Central memory CD8-positive, alpha-beta T cell (primary cell): ENCODE measurements around the gene RAB31.

Experiments used
- ATAC-seq: fragments of 150-1000 bp; cut with Tn5 transposase; replicated peaks from 2 replicates; pipeline ENCODE4 v1.10.0; 2022; ENCODE audit warnings: mild to moderate bottlenecking, moderate FRiP score, moderate number of reproducible peaks; ENCODE audit not compliant: poor library complexity, severe bottlenecking; ENCODE audit errors: extremely low read depth
- DNase-seq, 2 donors: peaks; one replicate each; pipeline ENCODE4 v3.0.0; 2021; ENCODE audit warnings: low spot score in 2 of 2
- H3K27ac Mint-ChIP-seq: one replicate; pipeline ENCODE4 v1.8.0; 2022; ENCODE audit warnings: low read depth, mild to moderate bottlenecking, moderate library complexity, mixed read lengths
- H3K27me3 Mint-ChIP-seq: one replicate; pipeline ENCODE4 v1.8.0; 2022; ENCODE audit warnings: mixed read lengths
- H3K36me3 Mint-ChIP-seq: one replicate; pipeline ENCODE4 v1.8.0; 2022; ENCODE audit warnings: mild to moderate bottlenecking, moderate library complexity, mixed read lengths; ENCODE audit not compliant: insufficient read depth
- H3K4me1 Mint-ChIP-seq: one replicate; pipeline ENCODE4 v1.8.0; 2022; ENCODE audit warnings: mixed read lengths
- H3K4me3 Mint-ChIP-seq: one replicate; pipeline ENCODE4 v1.8.0; 2022; ENCODE audit warnings: mild to moderate bottlenecking, moderate library complexity, mixed read lengths
- H3K9me3 Mint-ChIP-seq: one replicate; pipeline ENCODE4 v1.8.0; 2022; ENCODE audit warnings: mixed read lengths

The RAB31 gene

GRCh38 chr18:9751371-9752031 is 43.4 kb downstream of the RAB31 start:
- ATAC-seq (no peak), DNase-seq (no peak)
- Mint-ChIP-seq H3K36me3 (no peaks in the 10 kb centered on the region), H3K27me3 (peaks cover 9% of the 10 kb centered on the region), H3K27ac (no peak overlapping the region), H3K4me1 (no peaks in the 10 kb centered on the region), H3K4me3 (no peak overlapping the region), H3K9me3 (no peaks in the 10 kb centered on the region)

- no peak for ATAC-seq
Measured at GRCh38 chr18:9753846-9754245, 45.7 kb downstream of the RAB31 start.

GRCh38 chr18:9755110-9755509 is 47.0 kb downstream of the RAB31 start:
- Mint-ChIP-seq H3K36me3 (no peaks in the 10 kb centered on the region), H3K4me1 (no peaks in the 10 kb centered on the region), H3K9me3 (no peaks in the 10 kb centered on the region), H3K4me3 (no peak overlapping the region), H3K27me3 (peaks cover 24% of the 10 kb centered on the region), H3K27ac (no peak overlapping the region)
- no peak for ATAC-seq
- DNase-seq: no peak

More at GRCh38 chr18:9753846-9754245, 45.7 kb downstream of the RAB31 start:
- Mint-ChIP-seq H3K9me3 (no peaks in the 10 kb centered on the region), H3K36me3 (no peaks in the 10 kb centered on the region), H3K4me3 (no peak overlapping the region), H3K4me1 (no peaks in the 10 kb centered on the region), H3K27me3 (peaks cover 12% of the 10 kb centered on the region), H3K27ac (no peak overlapping the region)
- DNase-seq: no peak

GRCh38 chr18:9755615-9756014 is 47.5 kb downstream of the RAB31 start:
- no peak overlapping the region for H3K4me3 Mint-ChIP-seq
- no peak for DNase-seq
- H3K27ac Mint-ChIP-seq: no peak overlapping the region
- no peaks in the 10 kb centered on the region for H3K9me3 Mint-ChIP-seq
- no peaks in the 10 kb centered on the region for H3K4me1 Mint-ChIP-seq
- peaks cover 25% of the 10 kb centered on the region for H3K27me3 Mint-ChIP-seq
- H3K36me3 Mint-ChIP-seq: no peaks in the 10 kb centered on the region
- no peak for ATAC-seq

- no peaks in the 10 kb centered on the region for H3K4me1 Mint-ChIP-seq
- no peaks in the 10 kb centered on the region for H3K36me3 Mint-ChIP-seq
- H3K27me3 Mint-ChIP-seq: peaks cover 25% of the 10 kb centered on the region
- H3K4me3 Mint-ChIP-seq: no peak overlapping the region
- no peak overlapping the region for H3K27ac Mint-ChIP-seq
- no peak for DNase-seq
- no peaks in the 10 kb centered on the region for H3K9me3 Mint-ChIP-seq
- no peak for ATAC-seq
Measured at GRCh38 chr18:9756271-9756932, 48.3 kb downstream of the RAB31 start.

- Mint-ChIP-seq H3K27me3 (peaks cover 25% of the 10 kb centered on the region), H3K4me3 (no peak overlapping the region), H3K4me1 (no peaks in the 10 kb centered on the region), H3K36me3 (no peaks in the 10 kb centered on the region), H3K9me3 (no peaks in the 10 kb centered on the region), H3K27ac (no peak overlapping the region)
- DNase-seq: no peak
- ATAC-seq: no peak
Measured at GRCh38 chr18:9756933-9757470, 48.9 kb downstream of the RAB31 start.

- Mint-ChIP-seq H3K9me3 (no peaks in the 10 kb centered on the region), H3K36me3 (no peaks in the 10 kb centered on the region), H3K4me1 (no peaks in the 10 kb centered on the region), H3K4me3 (no peak overlapping the region), H3K27ac (no peak overlapping the region), H3K27me3 (peaks cover 25% of the 10 kb centered on the region)
- ATAC-seq (no peak), DNase-seq (no peak)
Measured at GRCh38 chr18:9757827-9758621, 49.9 kb downstream of the RAB31 start.

- H3K36me3 Mint-ChIP-seq: no peaks in the 10 kb centered on the region
- H3K4me3 Mint-ChIP-seq: no peak overlapping the region
- ATAC-seq: peak; percentile 28
Measured at GRCh38 chr18:9758624-9759075, 50.5 kb downstream of the RAB31 start.

GRCh38 chr18:9760641-9761040 is 52.5 kb downstream of the RAB31 start:
- no peaks in the 10 kb centered on the region for H3K4me1 Mint-ChIP-seq
- H3K9me3 Mint-ChIP-seq: no peaks in the 10 kb centered on the region
- no peak overlapping the region for H3K4me3 Mint-ChIP-seq
- no peaks in the 10 kb centered on the region for H3K36me3 Mint-ChIP-seq
- DNase-seq (no peak), ATAC-seq (no peak)
- no peak overlapping the region for H3K27ac Mint-ChIP-seq
- peaks cover 25% of the 10 kb centered on the region for H3K27me3 Mint-ChIP-seq

More at GRCh38 chr18:9758624-9759075, 50.5 kb downstream of the RAB31 start:
- Mint-ChIP-seq H3K9me3 (no peaks in the 10 kb centered on the region), H3K4me1 (no peaks in the 10 kb centered on the region), H3K27ac (no peak overlapping the region), H3K27me3 (peaks cover 25% of the 10 kb centered on the region)
- DNase-seq: no peak

GRCh38 chr18:9762526-9762925 is 54.4 kb downstream of the RAB31 start:
- Mint-ChIP-seq H3K9me3 (no peaks in the 10 kb centered on the region), H3K27ac (no peak overlapping the region), H3K36me3 (no peaks in the 10 kb centered on the region), H3K4me1 (no peaks in the 10 kb centered on the region), H3K27me3 (peaks cover 25% of the 10 kb centered on the region), H3K4me3 (no peak overlapping the region)
- ATAC-seq (no peak), DNase-seq (no peak)

GRCh38 chr18:9763157-9763556 is 55.1 kb downstream of the RAB31 start:
- no peaks in the 10 kb centered on the region for H3K4me1 Mint-ChIP-seq
- no peaks in the 10 kb centered on the region for H3K36me3 Mint-ChIP-seq
- ATAC-seq (no peak), DNase-seq (no peak)
- peaks cover 20% of the 10 kb centered on the region for H3K27me3 Mint-ChIP-seq
- no peak overlapping the region for H3K4me3 Mint-ChIP-seq
- H3K27ac Mint-ChIP-seq: no peak overlapping the region
- H3K9me3 Mint-ChIP-seq: no peaks in the 10 kb centered on the region

- Mint-ChIP-seq H3K27me3 (peaks cover 11% of the 10 kb centered on the region), H3K4me1 (no peaks in the 10 kb centered on the region), H3K27ac (no peak overlapping the region), H3K36me3 (no peaks in the 10 kb centered on the region), H3K4me3 (no peak overlapping the region), H3K9me3 (no peaks in the 10 kb centered on the region)
- no peak for ATAC-seq
- no peak for DNase-seq
Measured at GRCh38 chr18:9764011-9764481, 55.9 kb downstream of the RAB31 start.
